ENCODE measurements around the gene MEI1.

Gene MEI1

GRCh38 chr22:41746567-41747400 is 47.5 kb downstream of the MEI1 start:
- peak; percentile 73 for DNase-seq

- no peak for DNase-seq
These were observed 53.0 kb downstream of the MEI1 start for GRCh38 chr22:41752011-41752970.

GRCh38 chr22:41753984-41754383 is 54.7 kb downstream of the MEI1 start:
- DNase-seq: no peak

DNA sequence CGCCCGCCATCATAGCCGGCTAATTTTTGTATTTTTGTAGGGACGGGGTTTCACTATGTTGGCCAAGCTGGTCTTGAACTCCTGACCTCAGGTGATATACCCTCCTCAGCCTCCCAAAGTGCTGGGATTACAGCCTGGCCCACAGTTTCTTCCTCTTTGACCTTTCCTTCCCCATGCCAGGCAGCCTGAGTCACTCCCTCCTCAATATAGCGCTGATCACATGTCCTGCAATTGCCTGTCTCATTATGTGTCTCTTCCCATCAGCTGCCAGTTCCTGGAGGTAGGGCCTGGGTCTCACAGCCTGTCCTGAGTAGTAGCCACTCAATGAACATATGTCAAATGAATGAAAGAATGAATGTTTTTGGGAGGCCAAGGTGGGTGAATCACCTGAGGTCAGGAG is 58.2 kb downstream of the MEI1 start:
- DNase-seq: no peak

GRCh38 chr22:41758231-41758630 is 58.9 kb downstream of the MEI1 start:
- DNase-seq: no peak

DNA sequence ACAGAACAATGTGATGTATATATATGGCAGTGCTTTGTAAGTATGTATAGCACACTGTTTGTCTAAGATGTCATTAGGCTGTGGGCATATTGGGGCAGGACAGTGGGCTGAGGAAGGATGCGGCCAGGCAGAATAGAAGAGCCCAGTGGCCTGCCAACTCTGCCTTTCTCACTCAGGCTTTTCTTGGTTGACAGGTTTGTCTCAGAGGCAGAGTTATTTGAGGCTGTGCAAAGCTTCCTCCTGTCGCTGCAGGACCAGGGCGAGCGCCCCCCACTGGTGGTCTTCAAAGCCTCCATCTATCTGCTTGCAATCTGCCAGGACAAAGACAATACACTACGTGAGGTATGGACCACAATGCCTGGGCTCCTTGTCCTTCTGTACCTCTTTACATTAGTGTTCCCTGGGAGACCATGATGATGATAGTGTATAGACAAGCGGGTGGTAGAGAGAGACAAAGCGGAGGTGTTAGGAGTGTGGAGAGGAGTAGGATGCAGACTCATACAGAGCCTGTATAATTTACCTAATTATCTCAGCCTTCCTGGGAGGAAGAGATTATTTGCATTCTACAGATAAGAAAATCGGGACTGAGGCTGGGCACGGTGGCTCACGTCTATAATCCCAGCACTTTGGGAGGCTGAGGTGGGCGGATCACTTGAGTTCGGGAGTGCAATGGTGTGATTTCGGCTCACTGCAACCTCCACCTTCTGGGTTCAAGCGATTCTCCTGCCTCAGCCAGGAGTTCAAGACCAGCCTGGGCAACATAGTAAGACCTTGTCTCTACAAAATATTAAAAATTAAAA is 63.9 kb downstream of the MEI1 start:
- DNase-seq: peak; percentile 51

- no peak for DNase-seq
These were observed 67.2 kb downstream of the MEI1 start for GRCh38 chr22:41766476-41766875.

- DNase-seq: no peak
These were observed 69.1 kb downstream of the MEI1 start for GRCh38 chr22:41768430-41768829.

- DNase-seq: no peak
These were observed 71.6 kb downstream of the MEI1 start for GRCh38 chr22:41770715-41771468.

GRCh38 chr22:41772198-41772597 is 72.9 kb downstream of the MEI1 start:
- DNase-seq: no peak

DNA sequence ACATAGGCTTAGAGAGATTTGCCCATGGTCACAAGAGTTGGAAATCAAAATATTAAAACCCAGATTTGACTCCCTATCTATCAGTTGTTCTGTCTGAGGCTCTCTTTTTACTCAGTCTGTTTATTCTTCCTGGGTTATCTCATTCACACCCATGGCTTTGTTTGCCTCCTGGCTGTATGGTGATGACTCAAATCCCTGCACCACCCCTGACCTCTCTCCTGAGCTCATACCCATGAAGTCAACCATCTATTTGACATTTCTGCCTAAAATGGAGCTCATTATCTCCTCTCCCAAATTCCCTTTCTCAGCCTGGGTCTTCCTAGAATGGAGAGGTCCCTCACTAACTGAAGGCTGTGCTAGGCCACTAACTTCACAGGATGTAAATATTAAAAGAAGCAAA is 73.3 kb downstream of the MEI1 start:
- DNase-seq: no peak

GRCh38 chr22:41775338-41775737 is 76.0 kb downstream of the MEI1 start:
- DNase-seq: no peak

GRCh38 chr22:41775976-41776375 is 76.7 kb downstream of the MEI1 start:
- DNase-seq: no peak

DNA sequence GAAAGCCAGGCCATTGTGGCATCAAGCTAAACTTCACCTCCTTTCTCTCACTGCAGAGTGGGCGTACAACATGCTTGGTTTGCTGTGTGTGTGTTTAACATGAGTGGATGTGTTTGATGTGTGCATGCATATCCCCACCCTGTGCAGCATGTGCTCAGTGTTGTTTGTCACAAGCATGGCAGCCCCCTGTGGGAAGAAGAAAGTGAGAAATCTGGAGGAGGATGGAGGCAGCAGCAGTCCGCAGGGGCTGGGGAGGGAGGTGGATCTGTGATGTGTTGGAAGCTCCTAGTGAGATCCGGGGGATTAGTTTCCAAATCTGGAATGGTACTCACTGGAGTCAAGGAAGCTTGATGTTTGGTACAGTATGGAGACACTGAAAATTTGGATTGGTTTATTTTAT is 77.1 kb downstream of the MEI1 start:
- no peak for DNase-seq

DNA sequence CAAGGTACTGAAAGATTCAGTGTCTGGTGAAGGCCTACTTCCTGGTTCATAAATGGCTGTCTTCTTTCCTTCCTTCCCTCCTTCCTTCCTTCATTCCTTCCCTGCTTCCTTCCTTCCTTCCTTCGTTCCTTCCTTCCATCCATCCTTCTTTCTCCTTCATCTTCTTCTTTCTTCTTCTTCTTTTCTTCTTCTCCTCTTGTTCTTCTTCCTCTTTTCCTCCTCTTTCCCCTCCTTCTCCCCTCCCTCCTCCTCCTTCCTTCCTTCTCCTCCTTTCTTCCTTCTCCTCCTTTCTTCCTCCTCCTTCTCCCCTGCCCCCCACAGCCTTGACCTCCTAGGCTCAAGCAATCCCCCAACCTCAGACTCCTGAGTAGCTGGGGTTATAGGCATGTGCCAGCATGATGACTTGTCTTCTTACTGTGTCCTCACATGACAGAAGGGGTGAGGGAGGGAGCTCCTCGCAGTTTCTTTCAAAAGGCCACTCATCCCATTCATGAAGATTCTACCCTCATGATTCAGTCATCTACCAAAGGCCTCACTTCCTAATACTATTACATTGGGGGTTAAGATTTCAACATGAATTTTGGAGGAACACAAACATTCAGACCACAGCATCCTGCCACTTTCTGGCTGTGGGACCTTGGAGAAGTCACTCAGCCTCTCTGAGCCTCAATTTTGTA is 78.6 kb downstream of the MEI1 start:
- DNase-seq: no peak

DNA sequence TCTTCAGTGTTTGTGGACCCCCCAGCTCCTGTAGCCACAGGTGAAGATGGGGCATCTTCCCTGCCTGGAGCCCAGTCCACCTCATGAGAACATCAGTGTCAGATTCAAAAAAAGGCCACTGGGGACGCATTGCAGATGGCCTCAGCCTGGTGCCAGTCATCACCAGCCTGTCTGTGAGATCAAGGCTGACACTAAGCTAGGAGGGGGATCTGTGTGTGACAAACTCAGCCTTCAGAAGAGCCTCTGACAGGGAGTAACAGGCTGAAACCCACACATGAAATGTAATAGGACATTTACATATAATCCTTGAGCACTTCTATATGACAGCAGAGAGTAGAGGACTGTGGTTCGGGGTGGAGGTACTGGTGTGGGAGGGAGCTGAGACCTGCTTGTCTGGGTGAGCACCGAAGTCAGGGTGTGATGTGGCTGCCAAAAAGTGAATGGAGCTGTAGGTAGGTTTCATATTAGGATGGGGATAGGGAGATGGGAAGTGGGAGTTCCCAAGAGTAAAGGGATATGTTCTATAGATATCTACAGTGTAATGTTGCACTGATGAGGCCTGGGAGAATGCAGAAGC is 80.7 kb downstream of the MEI1 start:
- DNase-seq: peak; percentile 16

DNA sequence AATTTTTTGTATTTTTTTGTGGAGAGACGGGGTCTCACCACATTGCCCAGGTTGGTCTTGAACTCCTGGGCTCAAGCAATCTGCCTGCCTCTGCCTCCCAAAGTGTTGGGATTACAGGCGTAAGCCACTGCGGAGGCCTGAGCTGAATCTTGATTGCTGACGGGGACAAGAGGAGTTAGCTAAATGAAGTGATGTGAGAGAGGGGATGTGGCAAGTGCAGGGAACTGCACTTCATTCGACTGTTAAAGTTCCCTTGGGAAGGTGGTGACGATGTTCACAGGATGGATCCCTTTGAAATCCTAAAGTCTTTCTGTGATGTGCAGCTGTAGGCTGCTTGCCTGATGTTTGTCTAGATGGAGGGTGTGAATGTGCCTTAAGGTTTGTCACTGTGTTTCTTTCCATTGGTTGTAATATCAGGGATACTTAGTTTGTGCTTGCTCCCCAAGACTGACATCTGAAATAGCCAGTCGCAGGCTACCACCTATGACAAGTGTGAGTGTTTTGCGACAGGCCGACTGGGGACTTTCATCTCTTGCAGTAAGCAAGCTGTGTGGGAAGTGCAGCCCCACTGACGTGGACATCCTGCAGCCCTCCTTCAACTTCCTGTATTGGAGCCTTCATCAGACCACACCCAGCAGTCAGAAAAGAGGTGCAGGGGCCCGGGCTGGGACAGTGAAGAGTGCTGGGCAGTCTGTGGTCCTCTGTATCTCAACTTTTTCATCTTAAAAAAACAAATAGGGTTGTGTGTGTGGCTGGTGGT is 81.6 kb downstream of the MEI1 start:
- DNase-seq: peak; percentile 91

DNA sequence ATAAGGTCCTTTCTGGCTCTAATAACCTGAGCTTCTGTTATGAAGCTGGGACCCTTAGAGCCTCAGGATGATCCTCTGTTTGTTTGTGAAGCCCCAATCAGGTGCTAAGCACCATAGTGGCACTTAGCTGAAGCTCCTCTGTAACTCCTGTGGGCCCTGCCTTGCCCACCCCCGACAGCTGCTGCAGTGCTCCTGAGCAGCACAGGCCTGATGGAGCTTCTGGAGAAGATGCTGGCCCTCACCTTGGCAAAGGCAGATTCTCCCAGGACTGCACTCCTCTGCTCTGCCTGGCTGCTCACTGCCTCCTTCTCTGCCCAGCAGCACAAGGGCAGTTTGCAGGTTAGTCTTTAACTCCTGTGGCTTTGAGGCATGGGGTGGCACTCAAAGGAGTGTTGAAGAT is 82.2 kb downstream of the MEI1 start:
- DNase-seq: peak; percentile 16

GRCh38 chr22:41782316-41782715 is 83.0 kb downstream of the MEI1 start:
- peak; percentile 52 for DNase-seq

- DNase-seq: no peak
These were observed 83.4 kb downstream of the MEI1 start for GRCh38 chr22:41782751-41783150.

Measured in CD4-positive, alpha-beta T cell treated with Interleukin-6 for 4 hours (primary cell).